ENCODE data around the gene IL26.

GRCh38 chr12:68175557-68176061 lies 50.0 kb downstream of the IL26 start:
- TF ChIP-seq CTCF (IDR thresholded peaks at IDR 0.05) (no peak), POLR2A (IDR thresholded peaks at IDR 0.05) (no peak)

All from sigmoid colon (tissue), 3 donors.